ENCODE results near the gene ESAM. TPM values are rescaled to one million over a fixed set of nuclear protein-coding genes. Genes with fewer than 3 reads are reported as not detected.
"Not testable (repeated sequence)": the region's sequence is repeated elsewhere in the genome, so short reads cannot be mapped to it uniquely, and the experiment has no call there.

Gene ESAM
- total RNA-seq, 1 donor from 2014 or later, result 0.50 TPM

DNA sequence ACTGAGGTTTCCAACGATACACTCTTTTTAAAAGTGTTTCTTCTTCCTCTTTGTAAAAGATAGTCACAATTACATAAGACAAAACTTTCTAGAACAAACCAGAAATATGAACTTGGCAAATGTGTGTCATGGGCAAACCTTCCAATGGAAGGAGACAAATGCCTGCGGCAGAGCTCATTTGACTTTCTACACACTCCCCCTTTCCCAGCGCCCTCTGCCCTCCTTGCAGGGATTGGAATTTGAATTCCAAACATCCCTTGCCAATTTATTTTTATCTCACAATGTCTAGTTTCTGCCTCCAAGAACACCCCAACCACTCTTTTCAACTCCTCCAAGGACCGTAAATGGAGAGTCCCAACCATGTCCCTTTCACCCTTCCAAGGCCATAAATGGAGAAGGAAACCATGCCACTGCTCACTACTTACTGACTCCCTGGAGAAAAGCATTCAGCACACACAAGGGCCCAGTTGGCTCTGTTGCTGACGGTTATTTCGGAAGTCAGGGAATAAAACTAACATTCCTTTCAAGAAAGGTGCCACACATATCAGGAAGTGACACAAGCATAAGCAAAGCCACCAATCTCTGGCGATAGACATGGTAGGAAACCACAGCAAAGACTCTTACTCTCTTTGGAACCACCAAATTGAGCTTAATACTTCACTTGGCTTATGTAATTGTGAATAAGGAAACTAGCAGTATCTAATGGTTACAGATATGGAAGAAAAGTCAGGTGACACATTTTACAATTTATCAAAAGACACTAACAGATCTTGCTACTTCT lies 15.0 kb upstream of the ESAM start:
- DNase-seq (ENCODE audit: low read depth), result no peak

DNA sequence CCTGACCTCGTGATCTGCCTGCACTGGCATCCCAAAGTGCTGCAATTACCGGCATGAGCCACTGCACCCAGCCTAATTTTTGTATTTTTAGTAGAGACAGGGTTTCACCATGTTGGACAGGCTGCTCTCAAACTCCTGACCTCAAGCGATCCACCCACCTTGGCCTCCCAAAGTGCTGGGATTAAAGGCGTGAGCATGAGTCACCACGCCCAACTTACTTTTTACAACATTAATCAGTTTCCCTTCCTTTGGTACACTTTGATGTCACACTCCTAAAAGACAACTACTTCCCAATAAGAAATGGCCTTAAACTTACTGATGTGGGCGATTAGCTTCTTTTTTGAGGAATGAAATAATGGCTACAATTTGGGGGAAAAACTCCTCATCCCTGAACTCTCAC lies 8.9 kb upstream of the ESAM start:
- DNase-seq (ENCODE audit: low read depth), result not testable (repeated sequence)

DNA sequence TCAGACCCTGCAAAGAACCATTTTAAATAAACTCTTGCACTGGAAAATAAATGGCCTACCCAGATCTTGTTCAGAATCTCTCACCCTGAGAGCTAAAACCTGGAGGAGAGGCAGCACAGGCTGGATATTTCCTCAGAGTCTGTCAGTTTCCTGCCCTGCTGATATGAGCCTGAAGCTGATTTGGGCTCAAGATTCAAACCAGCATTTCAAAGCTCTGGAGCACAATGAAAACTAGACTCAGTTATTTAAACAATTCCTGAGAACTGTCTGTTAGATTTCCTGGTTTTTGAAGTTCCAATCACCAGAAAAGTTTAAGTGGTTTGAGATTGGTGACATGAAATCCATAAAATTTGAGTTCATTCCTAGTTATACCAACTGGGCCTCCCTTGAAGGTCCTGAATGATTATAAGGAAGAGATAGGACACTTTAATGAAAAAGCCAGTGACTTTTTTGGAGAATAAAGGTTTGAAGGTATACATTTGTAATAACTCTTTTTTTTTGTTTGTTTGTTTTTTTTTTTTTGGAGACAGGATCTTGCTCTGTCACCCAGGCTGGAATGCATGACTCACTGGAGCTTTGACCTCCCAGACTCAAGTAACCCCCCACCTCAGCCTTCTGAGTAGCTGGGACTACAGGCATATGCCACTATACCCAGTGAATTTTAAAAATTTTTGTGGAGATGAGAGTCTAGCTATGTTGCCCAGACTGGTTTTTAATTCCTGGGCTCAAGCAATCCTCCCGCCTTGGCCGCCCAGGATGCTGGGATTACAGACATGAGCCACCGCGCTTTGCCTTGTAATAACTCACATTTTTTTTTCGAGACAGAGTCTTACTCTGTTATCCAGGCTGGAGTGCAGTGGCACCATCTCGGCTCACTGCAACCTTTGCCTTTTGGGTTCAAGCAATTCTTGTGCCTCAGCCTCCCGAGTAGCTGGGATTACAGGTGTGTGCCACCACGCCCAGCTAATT lies 8.0 kb upstream of the ESAM start:
- peak; percentile 77 for DNase-seq (ENCODE audit: low read depth)

DNA sequence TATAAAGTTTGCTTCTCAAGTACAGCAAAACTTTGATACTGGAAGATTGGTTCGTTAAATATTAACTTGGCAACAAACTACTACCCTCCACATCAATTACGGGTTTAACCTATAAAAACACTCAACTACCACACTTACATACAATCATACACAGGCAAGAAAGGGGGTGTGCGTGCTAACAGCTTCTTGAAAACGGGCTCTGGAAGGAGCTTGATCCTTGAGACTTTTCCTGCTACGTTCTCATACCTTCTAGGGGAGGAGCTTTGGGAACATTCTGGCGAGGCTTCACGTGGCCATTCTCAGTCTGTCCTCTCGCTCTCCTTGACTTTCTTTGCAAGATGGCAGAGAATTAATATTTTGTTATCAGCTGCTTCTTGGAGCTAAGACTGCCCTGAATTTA lies 6.8 kb upstream of the ESAM start:
- peak; percentile 64 for DNase-seq (ENCODE audit: low read depth)

DNA sequence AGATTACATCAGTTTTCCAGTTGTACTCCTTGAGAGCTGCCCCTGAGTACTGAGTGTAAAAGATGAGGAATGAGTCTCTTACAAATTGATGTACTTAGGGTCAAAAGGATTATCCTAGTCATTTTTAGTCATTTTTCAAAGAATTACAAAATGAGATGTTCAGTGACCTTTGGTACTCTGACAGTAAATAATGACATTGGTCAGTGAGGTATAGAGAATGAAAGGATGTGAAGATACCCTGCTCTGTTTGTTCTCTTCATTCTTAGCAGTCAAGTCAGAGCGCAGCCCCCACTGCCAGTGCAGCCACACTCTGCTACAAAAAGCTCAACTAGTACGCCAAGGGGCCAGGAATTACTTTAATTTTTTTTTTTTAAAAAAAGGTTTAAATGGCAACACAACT lies 4.1 kb upstream of the ESAM start:
- no peak for DNase-seq (ENCODE audit: low read depth)

DNA sequence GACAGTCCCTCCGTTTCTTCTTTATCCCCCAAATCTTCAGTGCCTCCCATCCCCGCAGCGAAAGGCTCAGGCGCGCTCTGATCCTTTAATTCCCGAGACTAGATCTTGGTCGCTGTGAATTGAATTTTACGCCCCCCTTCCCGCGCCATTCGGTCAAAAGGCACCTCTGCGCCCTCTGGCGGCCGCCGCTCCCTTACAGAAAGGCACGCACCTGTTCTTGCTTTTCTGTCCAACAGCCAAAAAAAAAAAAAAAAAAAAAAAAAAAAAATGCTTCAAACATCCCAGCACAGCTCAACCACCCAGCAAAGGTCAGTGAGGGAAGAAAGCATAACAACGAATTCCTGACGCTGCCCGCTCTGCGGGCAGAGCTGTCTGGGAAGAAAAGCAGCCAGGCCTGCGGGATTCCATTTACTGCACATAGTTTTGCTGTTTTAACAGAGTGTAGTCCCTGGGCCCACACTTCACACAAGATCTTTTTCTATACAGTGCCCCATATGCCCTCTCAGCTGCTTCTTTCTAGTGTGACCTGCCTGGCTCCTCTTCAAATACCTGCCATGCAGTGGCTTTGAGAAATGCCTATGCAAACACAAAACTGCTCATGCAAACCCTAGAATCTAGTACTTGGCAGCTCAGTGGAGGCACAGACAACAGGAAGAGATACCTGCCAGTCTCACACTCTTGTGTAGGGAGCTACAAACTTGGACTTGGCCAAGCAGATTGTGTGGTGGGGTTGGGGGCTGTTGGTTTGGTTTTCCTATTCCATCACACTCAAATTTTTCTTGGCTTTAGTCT lies 1.3 kb upstream of the ESAM start:
- DNase-seq (ENCODE audit: low read depth), result peak; percentile 90

DNA sequence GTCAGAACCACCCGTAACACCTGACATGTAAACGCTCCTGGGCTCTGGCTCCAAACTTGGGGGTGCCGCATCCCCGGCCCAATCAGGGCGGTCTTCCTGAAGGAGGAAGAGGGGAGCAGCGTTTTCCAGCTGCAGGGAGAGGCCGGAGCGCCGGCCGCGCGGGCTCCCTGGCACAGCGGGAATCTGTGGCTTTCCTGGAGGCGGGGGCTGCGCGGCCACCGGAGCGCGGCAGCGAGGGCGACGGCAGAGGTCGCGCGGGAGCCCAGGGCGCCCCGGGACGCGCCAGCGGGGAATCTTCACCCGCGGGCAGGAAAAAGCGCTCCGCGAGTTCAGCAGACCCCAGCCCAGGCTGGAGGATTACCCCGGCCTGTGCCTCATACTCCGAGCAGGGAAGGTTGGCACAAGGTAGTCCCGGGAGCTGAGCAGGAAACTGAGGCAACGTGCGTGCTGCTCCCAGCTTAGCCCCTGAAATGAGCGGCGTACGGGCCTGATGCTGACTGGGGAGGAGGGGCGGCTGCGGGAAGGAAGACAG lies 600 bp upstream of the ESAM start:
- DNase-seq (ENCODE audit: low read depth), result no peak

DNA sequence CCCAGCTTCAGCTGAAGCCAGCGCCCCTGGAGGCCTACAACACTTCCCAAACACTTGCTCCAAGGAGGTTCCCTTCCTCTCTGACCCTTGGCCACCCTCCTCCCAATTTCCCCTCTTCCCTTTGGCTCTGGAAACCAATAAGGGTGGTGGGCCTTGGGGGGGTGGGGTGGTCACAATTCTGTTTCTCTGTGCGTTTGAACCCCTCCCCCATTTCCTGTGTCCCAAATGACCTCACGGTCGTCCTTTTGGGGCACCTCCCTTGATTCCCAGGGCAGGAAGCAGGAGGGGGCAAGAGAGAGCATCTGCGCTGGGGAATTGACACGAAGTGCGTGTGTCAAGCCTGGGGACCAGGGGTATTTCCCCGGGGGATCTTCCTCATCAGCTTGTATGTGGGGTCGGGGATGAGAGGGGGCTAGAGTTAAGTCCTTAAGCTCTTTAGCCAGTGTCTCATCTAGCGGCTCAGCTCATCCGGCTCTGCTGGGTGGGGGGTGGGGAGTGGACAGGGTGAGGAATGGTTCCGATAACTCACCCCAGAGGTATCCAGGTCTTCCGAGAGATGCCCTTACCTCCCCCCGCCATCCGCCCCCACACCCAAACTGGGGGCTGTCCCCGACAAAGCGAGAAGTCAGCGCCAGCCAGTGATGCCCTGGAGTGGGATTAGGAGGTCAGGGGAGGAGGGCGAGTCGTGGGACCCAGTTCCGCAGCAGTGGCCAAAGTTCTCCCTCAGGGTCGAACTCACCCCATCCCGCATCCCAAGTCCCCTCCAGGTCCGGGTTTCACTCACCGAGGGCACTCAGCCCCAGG lies 587 bp downstream of the ESAM start:
- DNase-seq (ENCODE audit: low read depth), result no peak

DNA sequence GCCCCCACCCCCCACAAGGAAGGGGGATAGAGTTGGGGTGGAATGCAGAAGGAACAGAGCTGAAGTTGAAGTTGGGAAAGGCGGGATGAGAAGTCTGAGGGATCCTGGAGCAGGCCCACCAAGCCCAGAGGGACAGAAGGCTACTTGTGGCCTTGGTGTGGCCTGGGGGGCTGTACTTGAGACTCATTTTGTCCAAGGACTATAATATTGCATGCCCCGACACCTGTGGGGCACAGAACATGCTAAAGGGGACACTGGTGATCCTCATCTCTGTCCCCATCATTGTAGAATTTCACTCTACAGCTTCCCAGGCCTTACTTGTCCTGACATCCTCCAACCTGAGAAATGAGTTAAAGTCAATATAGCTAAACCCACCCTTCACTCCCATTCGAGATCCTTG lies 1.3 kb downstream of the ESAM start:
- DNase-seq (ENCODE audit: low read depth), result no peak

DNA sequence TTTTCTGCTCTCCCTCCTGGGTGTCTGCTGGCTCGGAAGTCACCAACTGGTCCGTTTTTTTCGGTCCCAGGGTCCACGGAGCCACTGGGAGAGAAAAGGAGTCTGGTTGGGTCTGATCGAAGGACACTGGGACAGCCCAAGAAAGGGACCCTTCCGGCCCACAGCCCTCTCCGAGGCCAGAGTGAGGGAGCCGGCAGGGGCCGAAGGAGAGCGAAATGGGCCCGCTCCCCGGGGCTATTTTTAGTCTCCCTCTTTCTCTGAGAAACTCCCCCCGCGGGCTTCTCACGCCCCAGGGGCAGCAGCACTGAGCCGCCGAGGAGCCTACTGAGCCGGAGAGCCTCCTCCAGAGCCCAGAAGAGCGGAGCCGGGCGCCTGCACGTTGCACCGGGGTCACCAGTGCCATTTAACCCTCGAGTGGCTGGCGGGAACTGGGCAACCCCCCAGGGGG lies 1.9 kb downstream of the ESAM start:
- DNase-seq (ENCODE audit: low read depth), result no peak

DNA sequence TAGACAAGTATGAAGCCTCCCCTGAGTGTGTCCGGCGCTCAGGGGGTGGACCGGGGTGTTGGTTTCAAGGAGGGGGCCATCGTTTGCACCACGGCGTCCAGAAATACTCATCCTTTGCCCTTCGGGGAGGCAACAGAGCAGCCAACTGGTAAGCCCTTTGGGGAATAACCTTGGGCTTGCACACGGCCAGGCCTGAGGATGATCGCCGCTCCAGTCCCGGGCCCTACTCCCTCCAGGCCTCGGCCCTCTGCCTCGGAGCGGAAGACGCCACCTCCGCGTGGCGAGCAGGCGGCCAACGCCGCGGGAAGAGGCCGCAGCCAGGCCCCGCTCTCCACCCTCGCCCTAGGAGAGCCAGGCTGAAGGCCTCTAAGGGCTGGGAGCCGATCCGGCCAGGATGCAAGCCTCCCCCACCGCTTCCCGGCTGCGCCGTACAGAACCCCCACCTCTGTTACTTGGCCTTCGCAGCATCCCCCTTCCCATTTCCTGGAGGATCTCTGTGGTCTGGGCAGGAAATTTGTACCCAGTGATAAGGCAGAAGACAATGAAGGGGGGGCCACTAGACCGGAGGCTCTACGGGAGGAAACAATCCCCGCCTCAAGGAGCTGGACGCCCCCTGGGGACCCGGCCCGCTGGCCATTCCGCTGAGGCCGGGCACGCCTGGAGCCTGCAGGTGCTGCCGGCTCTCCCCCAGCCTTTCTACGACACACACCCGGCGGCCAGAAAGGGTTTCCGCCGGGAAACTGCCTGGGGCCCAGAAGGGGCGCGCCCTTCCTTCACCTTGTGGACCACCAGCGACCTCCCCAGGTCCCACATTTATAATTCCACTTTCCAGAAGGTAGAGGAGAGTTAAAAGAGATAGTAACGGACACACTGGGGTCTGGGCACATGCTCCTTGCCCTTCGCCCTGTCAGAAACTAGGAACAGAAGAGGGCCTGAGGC lies 2.6 kb downstream of the ESAM start:
- no peak for DNase-seq (ENCODE audit: low read depth)

DNA sequence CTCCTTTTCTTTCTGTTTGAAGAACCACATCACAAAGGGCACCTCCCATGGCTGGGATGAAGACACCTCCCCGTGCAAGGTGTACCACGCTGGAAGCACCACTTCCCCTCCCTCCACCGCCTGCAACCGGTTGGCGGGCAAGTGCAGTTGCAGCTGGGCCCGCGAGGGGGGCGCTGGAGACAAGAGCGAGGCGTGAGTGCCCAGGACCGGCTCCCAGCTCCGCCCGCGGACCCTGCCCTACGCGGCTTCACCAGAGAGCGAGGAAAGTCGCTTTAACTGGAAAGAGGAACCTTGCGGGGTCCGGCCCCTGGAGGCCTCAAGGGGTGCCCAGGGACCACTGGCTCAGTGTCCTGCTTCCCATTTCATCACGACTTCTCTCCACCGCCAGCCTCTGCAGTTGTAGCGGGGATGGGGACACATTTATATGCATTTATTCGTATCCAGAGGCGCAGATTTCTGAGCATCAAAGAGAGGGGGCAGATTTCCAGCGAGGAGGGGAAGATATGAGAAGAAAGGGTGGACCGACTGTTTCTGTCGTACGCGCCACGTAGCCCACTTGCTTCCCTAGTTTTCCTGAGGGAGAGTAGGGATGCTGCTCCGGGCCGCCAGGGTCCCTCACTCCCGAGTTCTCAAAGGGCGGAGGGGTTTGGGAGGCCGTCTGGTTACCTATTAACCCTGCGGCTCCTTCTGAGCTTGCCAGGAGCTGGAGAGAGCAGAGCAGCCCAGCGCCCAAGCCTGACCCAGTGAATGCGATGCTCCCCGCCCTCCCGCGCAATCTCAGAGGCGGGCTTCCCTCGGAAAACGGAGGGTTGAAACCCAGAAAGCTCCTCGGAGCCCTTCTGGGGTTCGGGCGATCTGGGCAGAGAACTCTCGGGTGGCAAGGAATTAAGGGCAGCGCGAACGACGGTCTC lies 3.5 kb downstream of the ESAM start:
- DNase-seq (ENCODE audit: low read depth), result peak; percentile 63

DNA sequence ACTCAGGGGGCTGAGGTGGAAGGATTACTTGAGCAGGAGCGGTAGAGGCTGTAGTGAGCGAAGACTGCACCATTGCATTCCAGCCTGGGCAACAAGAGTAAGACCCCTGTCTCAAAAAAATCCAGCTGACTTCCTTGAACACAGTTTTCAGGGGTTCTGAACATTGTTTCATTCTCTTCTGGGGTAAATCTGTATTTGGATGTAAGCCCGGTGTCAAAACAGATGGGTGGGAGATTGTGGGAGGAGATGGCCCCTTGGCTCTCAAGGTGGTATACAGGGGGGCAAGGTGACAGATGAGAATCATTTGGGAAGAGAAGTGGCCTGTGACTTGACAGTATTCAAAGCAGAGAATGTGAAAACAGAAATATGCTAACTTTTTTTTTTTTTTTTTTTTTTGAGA lies 4.8 kb downstream of the ESAM start:
- no peak for DNase-seq (ENCODE audit: low read depth)

DNA sequence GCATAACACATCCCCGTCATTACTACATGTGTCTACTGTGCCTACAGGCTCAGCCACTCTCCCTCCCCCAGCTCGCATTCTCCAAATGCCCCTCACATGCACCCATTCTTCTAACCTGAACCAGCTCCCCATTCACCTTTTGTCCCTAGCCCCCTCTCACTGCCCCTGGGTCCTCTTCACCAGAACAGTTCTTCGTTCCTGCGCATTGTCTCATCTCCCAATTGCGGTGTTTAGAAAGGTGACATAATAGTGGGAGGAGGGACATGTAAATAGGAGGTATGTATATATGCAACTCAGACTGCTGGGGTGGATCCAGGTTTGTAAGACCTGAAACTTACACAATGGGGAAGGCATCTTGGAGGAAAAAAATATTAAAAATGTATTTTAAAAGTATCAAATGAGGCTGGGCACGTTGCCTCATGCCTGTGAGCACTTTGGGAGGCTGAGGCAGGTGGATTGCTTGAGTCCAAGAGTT lies 5.3 kb downstream of the ESAM start:
- DNase-seq (ENCODE audit: low read depth), result no peak

DNA sequence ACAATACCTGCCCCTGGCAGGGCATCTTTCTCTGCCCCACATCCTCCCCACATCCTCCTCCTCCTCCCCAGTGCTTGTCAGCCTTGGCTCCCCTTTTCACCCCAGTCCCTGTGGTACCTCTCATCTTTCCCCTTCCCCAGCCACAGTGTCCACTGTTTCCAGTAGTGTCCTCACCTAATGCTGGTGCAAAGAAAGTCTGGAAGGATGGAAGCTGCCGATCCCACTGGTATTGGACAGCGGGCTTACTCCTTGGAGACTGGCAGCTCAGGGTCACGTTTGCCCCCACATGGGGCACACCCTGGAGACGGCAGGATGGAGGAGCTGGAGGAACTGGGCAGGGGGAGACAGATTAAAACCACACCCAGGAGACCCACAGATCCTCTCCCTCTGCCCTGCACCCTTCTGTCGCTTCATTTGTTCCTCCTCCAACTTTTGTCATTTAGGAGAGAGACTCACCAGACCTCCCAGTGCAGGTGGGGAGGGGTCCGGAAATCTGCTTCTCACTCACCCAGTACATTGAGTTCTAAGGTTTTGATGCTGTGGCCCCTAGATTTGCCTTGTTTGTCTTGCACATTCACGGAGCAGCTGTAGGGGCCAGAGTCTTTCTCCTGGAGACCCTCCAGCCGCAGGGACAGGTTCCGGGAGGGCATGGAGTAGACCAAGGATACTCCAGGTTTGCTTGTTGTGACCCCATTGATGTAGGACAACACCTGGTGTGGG lies 5.9 kb downstream of the ESAM start:
- no peak for DNase-seq (ENCODE audit: low read depth)

DNA sequence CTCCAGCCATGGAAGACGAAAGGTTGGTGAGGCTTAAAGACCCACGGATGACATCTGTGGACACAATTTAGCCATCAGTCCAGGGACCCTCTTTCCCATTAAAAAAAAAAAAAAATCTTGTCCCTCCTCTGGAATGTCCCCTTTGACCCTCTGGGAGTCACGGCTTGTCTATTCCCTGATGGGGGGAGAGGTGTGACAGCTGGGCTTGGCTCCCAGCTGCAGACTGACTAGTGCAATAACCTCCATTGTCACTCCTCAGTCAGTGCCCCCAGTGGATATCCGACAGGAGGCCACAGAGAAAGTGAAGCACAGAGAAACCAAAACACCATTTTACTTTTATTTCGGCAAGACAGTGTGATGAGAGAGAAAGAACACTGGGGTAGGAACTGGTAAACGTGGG lies 7.4 kb downstream of the ESAM start:
- no peak for DNase-seq (ENCODE audit: low read depth)

DNA sequence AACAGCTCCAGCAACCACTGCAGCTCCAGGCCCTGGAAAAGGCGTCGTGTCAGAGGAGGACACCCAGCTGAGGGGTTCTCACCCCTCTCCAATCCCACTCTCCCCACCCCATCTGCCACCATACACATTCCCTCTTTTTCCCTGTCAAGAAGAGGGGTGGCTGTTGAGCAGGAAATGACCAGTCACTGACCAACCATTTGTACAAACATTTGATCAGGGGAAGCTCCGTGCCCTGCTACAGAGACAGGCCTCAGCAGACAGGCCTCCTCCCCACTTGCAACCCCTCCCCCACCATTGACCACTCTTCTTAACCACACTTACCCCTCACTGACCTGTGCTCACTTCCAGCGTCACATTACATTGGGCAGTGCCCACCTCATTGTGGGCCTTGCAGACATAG lies 7.8 kb downstream of the ESAM start:
- DNase-seq (ENCODE audit: low read depth), result no peak

DNA sequence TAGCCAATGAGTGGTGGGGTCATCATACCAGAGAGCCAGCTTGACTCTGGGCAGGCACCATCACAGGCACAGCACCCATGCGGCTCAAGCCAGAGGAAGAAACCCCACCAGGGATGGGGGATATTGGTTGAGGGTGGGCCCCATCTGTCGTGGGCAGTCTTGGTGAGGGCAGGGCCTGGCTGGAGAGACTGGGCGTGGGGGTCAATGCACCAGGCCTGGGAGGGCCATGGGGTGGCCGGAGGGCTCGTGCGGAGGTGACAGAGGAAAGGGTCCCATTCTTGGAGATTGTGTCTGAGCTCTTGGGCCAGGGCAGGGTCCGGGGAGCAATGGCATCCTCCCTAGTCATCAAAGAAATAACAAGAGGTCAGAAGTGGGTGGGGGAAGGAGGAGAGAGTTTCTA lies 8.5 kb downstream of the ESAM start:
- DNase-seq (ENCODE audit: low read depth), result no peak

Measured in renal cortical epithelial cell (primary cell).